HL-60 (cell line): ENCODE data around the gene FAR1.

ENCODE experiments used
- DNase-seq, 2 experiments: peaks; one replicate each; pipeline ENCODE4 v3.0.0-alpha.2; 2010 to 2020; ENCODE audit warnings: low read depth in 1 of 2, low spot score in 1 of 2
- H3K27ac ChIP-seq: fragments of 250-450 bp; sonication (Bioruptor Pico); replicated peaks from 2 replicates; pipeline ENCODE4 v1.5.1; 2020; ENCODE audit warnings: mild to moderate bottlenecking, moderate library complexity
- H3K27me3 ChIP-seq: fragments of 250-450 bp; sonication (Bioruptor Pico); 2 replicates; pipeline ENCODE4 v1.5.1; 2021; ENCODE audit warnings: mild to moderate bottlenecking, moderate library complexity; ENCODE audit not compliant: insufficient read depth, poor library complexity, severe bottlenecking
- H3K4me3 ChIP-seq: replicated peaks from 2 replicates; pipeline ENCODE4 v1.5.1; 2011; ENCODE audit warnings: mild to moderate bottlenecking, control low read depth, low read length; ENCODE audit not compliant: insufficient read depth
- CTCF ChIP-seq: IDR thresholded peaks from one replicate; pipeline ENCODE4 v1.5.1; 2011; ENCODE audit warnings: low read length, control low read depth, inconsistent platforms; ENCODE audit not compliant: insufficient read depth
- GABPA ChIP-seq: IDR thresholded peaks from 2 replicates; pipeline ENCODE4 v1.6.1; 2012; ENCODE audit warnings: low read depth
- POLR2AphosphoS5 ChIP-seq: IDR thresholded peaks from 2 replicates; pipeline ENCODE4 v1.6.1; 2012; ENCODE audit warnings: low read depth
- SPI1 ChIP-seq: IDR thresholded peaks from 2 replicates; pipeline ENCODE4 v1.6.1; 2012; ENCODE audit warnings: low read depth, mild to moderate bottlenecking, borderline replicate concordance
- TF ChIP-seq, protein P1 (sequence below): IDR thresholded peaks from 2 replicates; pipeline ENCODE4 v1.6.1; 2012; ENCODE audit warnings: low read depth; ENCODE audit not compliant: insufficient replicate concordance

The FAR1 gene

GRCh38 chr11:13638422-13638821 is 30.0 kb upstream of the FAR1 start:
- TF ChIP-seq GABPA (no peak), SPI1 (no peak), POLR2AphosphoS5 (no peak)
- TF ChIP-seq, protein P1, sequence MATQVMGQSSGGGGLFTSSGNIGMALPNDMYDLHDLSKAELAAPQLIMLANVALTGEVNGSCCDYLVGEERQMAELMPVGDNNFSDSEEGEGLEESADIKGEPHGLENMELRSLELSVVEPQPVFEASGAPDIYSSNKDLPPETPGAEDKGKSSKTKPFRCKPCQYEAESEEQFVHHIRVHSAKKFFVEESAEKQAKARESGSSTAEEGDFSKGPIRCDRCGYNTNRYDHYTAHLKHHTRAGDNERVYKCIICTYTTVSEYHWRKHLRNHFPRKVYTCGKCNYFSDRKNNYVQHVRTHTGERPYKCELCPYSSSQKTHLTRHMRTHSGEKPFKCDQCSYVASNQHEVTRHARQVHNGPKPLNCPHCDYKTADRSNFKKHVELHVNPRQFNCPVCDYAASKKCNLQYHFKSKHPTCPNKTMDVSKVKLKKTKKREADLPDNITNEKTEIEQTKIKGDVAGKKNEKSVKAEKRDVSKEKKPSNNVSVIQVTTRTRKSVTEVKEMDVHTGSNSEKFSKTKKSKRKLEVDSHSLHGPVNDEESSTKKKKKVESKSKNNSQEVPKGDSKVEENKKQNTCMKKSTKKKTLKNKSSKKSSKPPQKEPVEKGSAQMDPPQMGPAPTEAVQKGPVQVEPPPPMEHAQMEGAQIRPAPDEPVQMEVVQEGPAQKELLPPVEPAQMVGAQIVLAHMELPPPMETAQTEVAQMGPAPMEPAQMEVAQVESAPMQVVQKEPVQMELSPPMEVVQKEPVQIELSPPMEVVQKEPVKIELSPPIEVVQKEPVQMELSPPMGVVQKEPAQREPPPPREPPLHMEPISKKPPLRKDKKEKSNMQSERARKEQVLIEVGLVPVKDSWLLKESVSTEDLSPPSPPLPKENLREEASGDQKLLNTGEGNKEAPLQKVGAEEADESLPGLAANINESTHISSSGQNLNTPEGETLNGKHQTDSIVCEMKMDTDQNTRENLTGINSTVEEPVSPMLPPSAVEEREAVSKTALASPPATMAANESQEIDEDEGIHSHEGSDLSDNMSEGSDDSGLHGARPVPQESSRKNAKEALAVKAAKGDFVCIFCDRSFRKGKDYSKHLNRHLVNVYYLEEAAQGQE: peak; percentile 19
- H3K27ac ChIP-seq: peak overlapping the region; percentile 38; the same call in 1 of the 2 replicates
- no peak overlapping the region for H3K4me3 ChIP-seq
- H3K27me3 ChIP-seq: no peaks in the 10 kb centered on the region
- peak; percentile 69 to 81 for DNase-seq

DNA sequence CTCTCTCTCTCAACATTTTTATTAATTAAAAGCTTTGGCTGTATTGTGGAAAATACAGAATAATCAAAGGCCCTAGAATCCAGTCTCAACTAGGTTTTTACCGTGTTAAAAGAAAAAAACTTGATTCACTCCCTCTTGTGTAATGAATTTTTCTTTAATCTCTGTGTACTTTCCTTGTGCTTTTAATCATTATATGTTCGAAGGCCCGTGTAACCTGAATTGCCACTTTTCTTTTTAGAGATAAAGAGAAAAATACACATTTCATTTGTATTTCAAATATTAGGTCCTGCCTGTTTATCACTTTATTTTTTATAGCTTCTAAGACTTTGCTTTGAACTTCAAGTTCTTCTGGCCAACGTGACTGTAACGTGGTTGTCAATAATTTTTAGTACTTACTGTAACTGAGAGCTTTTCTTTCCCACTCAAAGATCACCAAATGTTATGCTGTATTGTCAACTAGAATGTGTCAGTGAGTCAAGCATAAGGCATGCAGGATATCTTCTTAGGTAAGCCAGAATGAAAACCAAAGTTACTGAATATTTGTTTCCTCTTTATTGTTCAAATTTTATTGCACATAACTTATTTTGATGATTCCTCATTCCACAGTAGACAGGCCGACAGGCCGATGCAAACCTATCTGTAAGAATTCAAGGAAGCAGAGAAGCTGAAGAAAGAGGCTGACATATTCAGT is 23.3 kb upstream of the FAR1 start:
- TF ChIP-seq GABPA: no peak
- TF ChIP-seq, protein P1: no peak
- no peak for TF ChIP-seq POLR2AphosphoS5
- TF ChIP-seq CTCF: no peak
- TF ChIP-seq SPI1: no peak
- no peak overlapping the region for H3K4me3 ChIP-seq
- no peak overlapping the region for H3K27ac ChIP-seq
- H3K27me3 ChIP-seq: no peaks in the 10 kb centered on the region
- DNase-seq: no peak

DNA sequence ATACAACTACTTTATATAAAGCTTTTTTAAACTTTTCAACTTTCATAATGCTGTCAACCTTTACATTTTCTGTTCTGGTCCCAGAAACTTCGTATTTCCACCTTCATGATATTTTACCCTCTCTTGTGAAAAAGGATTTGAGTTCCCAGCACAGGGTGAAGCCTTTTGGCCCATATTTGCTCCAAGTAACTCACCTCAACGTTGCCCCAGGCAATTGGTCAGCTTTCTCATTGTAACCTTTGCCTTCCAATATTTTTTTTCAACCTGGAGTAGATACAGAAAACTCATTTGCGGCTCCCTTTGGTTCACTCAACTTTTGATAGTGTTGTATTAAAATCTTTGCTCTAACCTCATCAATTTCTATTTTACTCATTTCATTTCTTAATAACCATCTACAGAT is 21.1 kb upstream of the FAR1 start:
- Histone ChIP-seq H3K4me3 (no peak overlapping the region), H3K27me3 (no peaks in the 10 kb centered on the region), H3K27ac (no peak overlapping the region)
- DNase-seq: no peak
- TF ChIP-seq CTCF: no peak
- TF ChIP-seq, protein P1: no peak
- no peak for TF ChIP-seq POLR2AphosphoS5
